ENCODE results near the gene TMEM273.

The TMEM273 gene

GRCh38 chr10:49219248-49219647, 31.1 kb upstream of the TMEM273 start:
- no peak overlapping the region for H3K4me3 ChIP-seq (replicated peaks; ENCODE audit: low read depth, low read length)

DNA sequence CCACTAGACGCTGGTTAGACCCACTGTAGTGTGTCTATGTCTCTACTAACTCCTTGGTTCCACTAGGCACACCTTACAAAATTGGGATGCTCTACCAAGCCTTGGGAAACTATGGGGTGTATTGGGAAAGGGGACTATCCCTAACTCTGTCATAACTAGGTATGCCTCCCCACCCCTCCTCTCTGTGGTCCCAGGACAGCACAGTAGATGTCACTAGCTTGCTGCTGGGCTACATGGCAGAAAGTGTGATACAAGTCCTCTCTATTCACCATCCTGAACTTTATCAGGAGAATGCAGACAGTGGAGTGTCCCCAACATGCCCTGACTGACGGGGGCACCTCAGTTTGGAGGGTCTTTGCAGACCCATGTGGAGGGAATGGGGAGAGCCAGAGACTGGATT, 30.3 kb upstream of the TMEM273 start:
- H3K4me3 ChIP-seq (replicated peaks; ENCODE audit: low read depth, low read length) = no peak overlapping the region
- DNase-seq (ENCODE audit: extremely low read depth, low read depth) = no peak
- TF ChIP-seq CTCF (IDR thresholded peaks at IDR 0.05; ENCODE audit: low read depth, low read length, missing control alignments) = no peak

More at GRCh38 chr10:49219248-49219647, 31.1 kb upstream of the TMEM273 start:
- TF ChIP-seq CTCF (IDR thresholded peaks at IDR 0.05; ENCODE audit: low read depth, low read length, missing control alignments) = no peak
- no peak for DNase-seq (ENCODE audit: extremely low read depth, low read depth)

GRCh38 chr10:49217645-49218044, 29.5 kb upstream of the TMEM273 start:
- no peak for DNase-seq (ENCODE audit: extremely low read depth, low read depth)
- TF ChIP-seq CTCF (IDR thresholded peaks at IDR 0.05; ENCODE audit: low read depth, low read length, missing control alignments) = no peak
- no peak overlapping the region for H3K4me3 ChIP-seq (replicated peaks; ENCODE audit: low read depth, low read length)

DNA sequence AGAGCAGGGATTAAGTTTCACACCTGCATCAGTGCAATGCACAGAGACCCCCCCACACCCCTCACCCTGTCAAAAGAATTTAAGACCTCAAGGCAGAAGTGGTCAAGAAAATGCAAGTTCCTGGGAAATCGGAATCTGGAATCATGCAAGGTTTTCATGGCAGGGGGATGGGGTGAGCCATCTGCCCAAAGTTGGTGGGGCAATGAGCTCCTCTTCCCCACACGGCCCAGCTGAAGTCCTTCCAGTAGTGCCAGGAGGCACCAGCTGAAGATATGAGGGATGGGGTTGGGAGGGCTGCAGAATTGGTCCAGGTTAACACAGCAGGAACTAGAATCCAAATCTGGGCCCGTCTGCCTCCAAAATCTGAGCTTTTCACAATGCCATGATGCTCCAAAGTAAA, 25.0 kb upstream of the TMEM273 start:
- H3K4me3 ChIP-seq (replicated peaks; ENCODE audit: low read depth, low read length) = no peak overlapping the region
- no peak for DNase-seq (ENCODE audit: extremely low read depth, low read depth)
- TF ChIP-seq CTCF (IDR thresholded peaks at IDR 0.05; ENCODE audit: low read depth, low read length, missing control alignments) = no peak

DNA sequence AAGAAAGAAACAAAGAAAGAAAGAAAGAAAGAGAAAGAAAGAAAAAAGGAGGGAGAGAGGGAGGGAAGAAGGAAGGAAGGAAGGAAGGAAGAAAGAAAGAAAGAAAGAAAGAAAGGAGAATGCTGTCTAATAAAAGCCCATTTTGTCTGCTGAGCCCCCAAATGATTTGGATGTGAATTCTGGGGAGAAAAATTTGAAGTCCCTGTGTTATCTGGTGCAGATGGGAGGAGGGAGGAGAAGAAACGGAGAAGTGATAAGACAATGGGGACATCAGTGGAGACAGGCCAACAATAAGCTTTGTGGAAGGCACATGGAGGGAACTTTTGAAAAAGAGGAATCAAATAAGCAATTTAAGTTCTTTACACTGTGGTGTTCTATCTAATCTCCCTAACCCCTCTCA, 24.6 kb upstream of the TMEM273 start:
- no peak for TF ChIP-seq CTCF (IDR thresholded peaks at IDR 0.05; ENCODE audit: low read depth, low read length, missing control alignments)
- no peak overlapping the region for H3K4me3 ChIP-seq (replicated peaks; ENCODE audit: low read depth, low read length)
- no peak for DNase-seq (ENCODE audit: extremely low read depth, low read depth)

GRCh38 chr10:49212076-49212475, 23.9 kb upstream of the TMEM273 start:
- TF ChIP-seq CTCF (IDR thresholded peaks at IDR 0.05; ENCODE audit: low read depth, low read length, missing control alignments) = no peak
- no peak overlapping the region for H3K4me3 ChIP-seq (replicated peaks; ENCODE audit: low read depth, low read length)
- no peak for DNase-seq (ENCODE audit: extremely low read depth, low read depth)

GRCh38 chr10:49208996-49209395, 20.8 kb upstream of the TMEM273 start:
- H3K4me3 ChIP-seq (replicated peaks; ENCODE audit: low read depth, low read length) = no peak overlapping the region
- TF ChIP-seq CTCF (IDR thresholded peaks at IDR 0.05; ENCODE audit: low read depth, low read length, missing control alignments) = no peak
- DNase-seq (ENCODE audit: extremely low read depth, low read depth) = no peak
